ENCODE data around the gene ALPL. TPM values are rescaled to one million over a fixed set of nuclear protein-coding genes. Genes with fewer than 3 reads are reported as not detected.

ALPL gene
- total RNA-seq, 1 donor from 2014 or later = not detected

- intact Hi-C loops (cut with micrococcal nuclease) = no loop called here
Measured at GRCh38 chr1:21574466-21575151, 65.4 kb downstream of the ALPL start.

- intact Hi-C loops (cut with micrococcal nuclease) = no loop called here
Measured at GRCh38 chr1:21575351-21575942, 66.2 kb downstream of the ALPL start.

- intact Hi-C loops (cut with micrococcal nuclease) = no loop called here
Measured at GRCh38 chr1:21576031-21576797, 67.0 kb downstream of the ALPL start.

- intact Hi-C loops (cut with micrococcal nuclease) = no loop called here
Measured at GRCh38 chr1:21576798-21577187, 67.6 kb downstream of the ALPL start.

GRCh38 chr1:21577324-21577723 is 68.1 kb downstream of the ALPL start:
- intact Hi-C loops (cut with micrococcal nuclease) = no loop called here

- intact Hi-C loops (cut with micrococcal nuclease) = no loop called here
Measured at GRCh38 chr1:21577933-21578332, 68.7 kb downstream of the ALPL start.

GRCh38 chr1:21579791-21580190 is 70.6 kb downstream of the ALPL start:
- intact Hi-C loops (cut with micrococcal nuclease) = no loop called here

GRCh38 chr1:21584096-21584495 is 74.9 kb downstream of the ALPL start:
- intact Hi-C loops (cut with micrococcal nuclease) = no loop called here

- intact Hi-C loops (cut with micrococcal nuclease) = no loop called here
Measured at GRCh38 chr1:21585037-21585436, 75.8 kb downstream of the ALPL start.

- intact Hi-C loops (cut with micrococcal nuclease) = no loop called here
Measured at GRCh38 chr1:21586222-21586621, 77.0 kb downstream of the ALPL start.

- intact Hi-C loops (cut with micrococcal nuclease) = no loop called here
Measured at GRCh38 chr1:21586846-21587601, 77.8 kb downstream of the ALPL start.

- intact Hi-C loops (cut with micrococcal nuclease) = no loop called here
Measured at GRCh38 chr1:21587602-21587953, 78.4 kb downstream of the ALPL start.

- intact Hi-C loops (cut with micrococcal nuclease) = no loop called here
Measured at GRCh38 chr1:21589618-21590017, 80.4 kb downstream of the ALPL start.

- intact Hi-C loops (cut with micrococcal nuclease) = no loop called here
Measured at GRCh38 chr1:21590126-21590880, 81.1 kb downstream of the ALPL start.

- intact Hi-C loops (cut with micrococcal nuclease) = no loop called here
Measured at GRCh38 chr1:21590934-21591333, 81.7 kb downstream of the ALPL start.

GRCh38 chr1:21592086-21592865 is 83.1 kb downstream of the ALPL start:
- intact Hi-C loops (cut with micrococcal nuclease) = no loop called here

GRCh38 chr1:21593231-21593630 is 84.0 kb downstream of the ALPL start:
- intact Hi-C loops (cut with micrococcal nuclease) = no loop called here

- intact Hi-C loops (cut with micrococcal nuclease) = no loop called here
Measured at GRCh38 chr1:21594501-21594900, 85.3 kb downstream of the ALPL start.

GRCh38 chr1:21594935-21595897 is 86.0 kb downstream of the ALPL start:
- intact Hi-C loops (cut with micrococcal nuclease) = no loop called here

Data from T-helper 1 cell treated with Interleukin-12 subunit alpha and Interleukin-12 subunit beta and Interleukin-4 antibody, amounts not matched to agents 30 ng/mL and 1 ng/mL, for 36 hours (primary cell).